Type B pancreatic cell (in vitro differentiated cells): ENCODE measurements around the gene PGRMC2. TPM values are rescaled to one million over a fixed set of nuclear protein-coding genes. Genes with fewer than 3 reads are reported as not detected.
A peak's percentile ranks its signal among the peaks of the same experiment; 100 is the strongest.

Source experiments
- DNase-seq: peaks from one replicate; pipeline ENCODE4 v3.0.0; 2021; ENCODE audit warnings: mixed read lengths; ENCODE audit not compliant: unreplicated experiment; ENCODE audit errors: extremely low spot score
- H3K27ac Mint-ChIP-seq: 2 replicates; pipeline ENCODE4 v1.8.0; 2021; ENCODE audit warnings: mild to moderate bottlenecking, mixed read lengths
- H3K27me3 Mint-ChIP-seq: 2 replicates; pipeline ENCODE4 v1.8.0; 2021; ENCODE audit warnings: mixed read lengths
- H3K36me3 Mint-ChIP-seq: 2 replicates; pipeline ENCODE4 v1.8.0; 2021; ENCODE audit warnings: mixed read lengths
- H3K4me1 Mint-ChIP-seq: one replicate; pipeline ENCODE4 v1.8.0; 2021; ENCODE audit warnings: mixed read lengths; ENCODE audit not compliant: unreplicated experiment
- H3K4me3 Mint-ChIP-seq: 2 replicates; pipeline ENCODE4 v1.8.0; 2021; ENCODE audit warnings: mild to moderate bottlenecking, mixed read lengths
- H3K9me3 Mint-ChIP-seq: 2 replicates; pipeline ENCODE4 v1.8.0; 2021; ENCODE audit warnings: mixed read lengths
- CTCF ChIP-seq: fragments of 200-600 bp; sonication (generic); conservative IDR thresholded peaks from 2 replicates; pipeline ENCODE4 v1.5.0; 2021; ENCODE audit warnings: antibody characterized with exemption, mild to moderate bottlenecking
- total RNA-seq: library from RNA; stranded (reverse); gene quantifications from 2 replicates; pipeline ENCODE4 v1.2.1, GENCODE V29; 2021; ENCODE audit warnings: low replicate concordance

The PGRMC2 gene
- total RNA-seq, 1 donor from 2014 or later = 78.1 TPM

DNA sequence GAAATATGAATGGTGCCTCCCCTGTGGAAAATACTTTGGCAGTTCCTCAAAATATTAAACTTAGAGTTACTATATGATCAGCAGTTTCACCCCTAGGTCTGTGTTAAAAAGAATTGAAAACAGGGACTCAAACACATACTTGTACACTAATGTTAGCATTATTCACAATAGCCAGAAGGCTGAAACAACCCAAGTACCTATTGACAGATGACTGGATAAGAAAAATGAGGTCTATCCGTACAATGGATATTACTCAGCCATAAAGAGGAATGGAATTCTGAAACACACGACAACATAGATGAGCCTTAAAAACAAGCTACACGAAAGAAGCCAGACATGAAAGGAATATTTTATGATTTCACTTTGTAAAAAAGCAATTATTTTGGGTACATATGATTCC, 54.9 kb downstream of the PGRMC2 start:
- no peak for TF ChIP-seq CTCF
- no peak overlapping the region for H3K27ac Mint-ChIP-seq
- peaks cover 8% of the 10 kb centered on the region for H3K9me3 Mint-ChIP-seq
- H3K4me1 Mint-ChIP-seq = peaks cover 19% of the 10 kb centered on the region
- DNase-seq = no peak
- H3K4me3 Mint-ChIP-seq = no peak overlapping the region
- no peaks in the 10 kb centered on the region for H3K36me3 Mint-ChIP-seq
- H3K27me3 Mint-ChIP-seq = no peaks in the 10 kb centered on the region

DNA sequence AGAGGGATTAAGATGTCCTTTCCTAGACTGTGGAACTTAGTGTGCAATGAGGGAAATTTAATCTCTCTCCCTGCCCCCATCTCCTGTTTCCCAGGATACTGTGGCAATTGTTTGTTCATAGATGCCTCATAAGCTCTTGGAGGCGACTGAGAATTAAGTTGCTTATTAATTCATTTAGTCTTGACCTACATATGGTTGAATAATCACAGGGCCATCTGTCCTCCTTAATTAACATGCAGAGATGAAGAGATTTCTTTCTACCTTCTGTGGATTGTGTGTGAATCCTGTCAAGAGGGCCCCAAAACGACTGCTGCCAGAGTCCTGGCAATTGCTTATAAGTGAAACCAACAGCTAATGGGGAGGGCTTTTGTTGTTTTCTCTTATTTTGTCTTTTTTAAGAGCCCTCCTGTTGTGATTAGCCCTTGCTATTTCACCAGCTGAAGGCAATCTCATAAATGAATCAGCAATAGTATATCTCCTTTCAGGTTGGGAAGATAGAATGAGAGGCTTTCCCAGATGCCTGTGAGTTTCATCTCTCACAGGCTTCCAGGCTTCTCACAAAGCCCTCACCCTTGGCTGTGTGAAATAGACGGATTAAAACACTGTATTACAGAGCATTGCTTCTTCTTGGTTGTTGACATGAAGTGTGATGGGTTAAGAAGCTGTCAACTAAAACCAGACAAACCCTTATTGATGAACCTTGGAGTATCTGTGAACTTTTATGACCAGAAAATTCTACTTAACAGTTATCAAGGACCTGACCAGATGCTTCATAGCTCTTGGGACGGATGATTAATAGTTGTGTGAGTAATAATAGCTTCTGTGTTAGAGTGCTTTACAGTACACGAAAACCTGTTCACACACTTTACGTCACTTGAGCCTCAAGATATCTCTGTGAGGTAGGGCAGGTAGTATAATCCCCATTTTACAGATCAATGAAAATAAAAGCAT, 58.5 kb downstream of the PGRMC2 start:
- Mint-ChIP-seq H3K27ac (peak overlapping the region; percentile 79), H3K4me3 (peak overlapping the region; percentile 15), H3K9me3 (peaks cover 8% of the 10 kb centered on the region), H3K36me3 (no peaks in the 10 kb centered on the region), H3K27me3 (no peaks in the 10 kb centered on the region), H3K4me1 (peaks cover 27% of the 10 kb centered on the region)
- TF ChIP-seq CTCF = no peak
- no peak for DNase-seq

- DNase-seq = no peak
- Mint-ChIP-seq H3K4me3 (peak overlapping the region; percentile 15), H3K27ac (peak overlapping the region; percentile 79), H3K36me3 (no peaks in the 10 kb centered on the region), H3K4me1 (peaks cover 27% of the 10 kb centered on the region), H3K27me3 (no peaks in the 10 kb centered on the region), H3K9me3 (peaks cover 8% of the 10 kb centered on the region)
- TF ChIP-seq CTCF = no peak
Measured at GRCh38 chr4:128227991-128228571, 59.5 kb downstream of the PGRMC2 start.

DNA sequence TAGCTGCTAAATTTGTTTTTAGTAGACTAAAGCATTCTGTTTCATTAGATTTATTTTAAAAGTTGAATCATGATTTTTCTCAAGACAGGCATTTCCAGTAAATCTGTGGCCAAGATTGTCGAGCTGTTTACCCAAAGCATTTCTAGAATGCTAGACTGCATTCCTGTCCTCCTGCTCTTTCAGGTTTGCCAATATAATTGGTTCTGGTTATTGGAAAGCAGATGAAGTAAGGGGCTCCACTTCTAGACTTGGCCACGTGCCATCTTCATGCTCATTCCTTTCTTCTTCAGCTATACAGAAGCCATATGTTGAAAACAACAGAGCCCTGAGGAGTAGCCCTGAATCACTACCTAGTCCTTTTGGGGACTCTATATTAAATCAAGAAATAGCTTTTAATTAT, 62.5 kb downstream of the PGRMC2 start:
- DNase-seq = no peak
- peaks cover 27% of the 10 kb centered on the region for H3K4me1 Mint-ChIP-seq
- H3K4me3 Mint-ChIP-seq = no peak overlapping the region
- H3K27me3 Mint-ChIP-seq = no peaks in the 10 kb centered on the region
- H3K9me3 Mint-ChIP-seq = peaks cover 8% of the 10 kb centered on the region
- no peak overlapping the region for H3K27ac Mint-ChIP-seq
- no peaks in the 10 kb centered on the region for H3K36me3 Mint-ChIP-seq
- no peak for TF ChIP-seq CTCF

DNA sequence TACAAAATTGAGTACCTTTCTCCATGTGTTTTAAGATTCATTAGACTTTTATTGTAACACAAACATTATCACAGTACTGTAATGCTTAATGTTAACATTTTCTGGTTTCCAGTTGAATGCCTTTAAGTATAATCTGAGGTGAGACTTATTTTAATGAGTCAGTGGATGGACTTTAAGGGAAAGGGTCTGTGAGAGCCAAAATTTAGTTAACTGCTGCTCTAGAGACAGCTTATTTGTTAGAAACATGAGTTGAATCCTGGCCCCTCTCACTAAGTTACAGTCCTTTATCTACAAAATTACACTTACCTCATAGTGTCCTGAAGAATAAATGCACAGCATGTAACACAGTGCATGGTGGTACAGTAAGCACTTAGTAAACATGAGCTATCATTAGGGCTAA, 66.0 kb downstream of the PGRMC2 start:
- no peak for DNase-seq
- no peaks in the 10 kb centered on the region for H3K9me3 Mint-ChIP-seq
- no peak for TF ChIP-seq CTCF
- no peaks in the 10 kb centered on the region for H3K27me3 Mint-ChIP-seq
- no peak overlapping the region for H3K27ac Mint-ChIP-seq
- H3K4me3 Mint-ChIP-seq = no peak overlapping the region
- H3K4me1 Mint-ChIP-seq = peaks cover 4% of the 10 kb centered on the region
- H3K36me3 Mint-ChIP-seq = no peaks in the 10 kb centered on the region
